ENCODE data around the gene SORCS2. TPM values are rescaled to one million over a fixed set of nuclear protein-coding genes. Genes with fewer than 3 reads are reported as not detected.

The SORCS2 gene
- total RNA-seq, 1 experiment from 2014 or later: not detected

DNA sequence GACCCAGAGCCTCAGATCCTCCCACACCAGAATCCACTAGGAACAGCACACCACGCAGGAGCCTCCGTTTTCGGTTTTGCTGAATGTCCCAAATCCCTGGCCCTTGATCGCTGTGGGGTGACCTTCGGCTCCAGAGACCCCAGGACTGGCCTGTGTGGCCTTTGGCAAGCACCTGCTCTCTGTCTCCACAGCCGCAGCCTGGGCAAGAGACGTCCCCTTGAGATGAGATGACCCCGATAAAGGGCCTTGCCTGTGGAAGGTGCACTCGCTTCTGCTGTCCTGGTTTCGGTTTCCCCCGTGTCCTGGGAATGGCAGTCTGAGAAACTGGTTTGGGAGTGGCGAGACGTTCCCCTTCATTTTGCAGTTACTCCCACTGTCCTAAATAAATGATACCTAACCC is 232.8 kb downstream of the SORCS2 start:
- TF ChIP-seq, protein P1, sequence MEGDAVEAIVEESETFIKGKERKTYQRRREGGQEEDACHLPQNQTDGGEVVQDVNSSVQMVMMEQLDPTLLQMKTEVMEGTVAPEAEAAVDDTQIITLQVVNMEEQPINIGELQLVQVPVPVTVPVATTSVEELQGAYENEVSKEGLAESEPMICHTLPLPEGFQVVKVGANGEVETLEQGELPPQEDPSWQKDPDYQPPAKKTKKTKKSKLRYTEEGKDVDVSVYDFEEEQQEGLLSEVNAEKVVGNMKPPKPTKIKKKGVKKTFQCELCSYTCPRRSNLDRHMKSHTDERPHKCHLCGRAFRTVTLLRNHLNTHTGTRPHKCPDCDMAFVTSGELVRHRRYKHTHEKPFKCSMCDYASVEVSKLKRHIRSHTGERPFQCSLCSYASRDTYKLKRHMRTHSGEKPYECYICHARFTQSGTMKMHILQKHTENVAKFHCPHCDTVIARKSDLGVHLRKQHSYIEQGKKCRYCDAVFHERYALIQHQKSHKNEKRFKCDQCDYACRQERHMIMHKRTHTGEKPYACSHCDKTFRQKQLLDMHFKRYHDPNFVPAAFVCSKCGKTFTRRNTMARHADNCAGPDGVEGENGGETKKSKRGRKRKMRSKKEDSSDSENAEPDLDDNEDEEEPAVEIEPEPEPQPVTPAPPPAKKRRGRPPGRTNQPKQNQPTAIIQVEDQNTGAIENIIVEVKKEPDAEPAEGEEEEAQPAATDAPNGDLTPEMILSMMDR (IDR thresholded peaks at IDR 0.05; ENCODE audit: unreplicated experiment): no peak
- H3K27me3 Mint-ChIP-seq (ENCODE audit: insufficient read depth, unreplicated experiment): no peaks in the 10 kb centered on the region
- peaks cover 4% of the 10 kb centered on the region for H3K4me1 Mint-ChIP-seq (ENCODE audit: insufficient read depth, unreplicated experiment)
- H3K4me3 Mint-ChIP-seq (ENCODE audit: unreplicated experiment): no peak overlapping the region
- intact Hi-C loops (cut with micrococcal nuclease): no loop called here
- H3K9me3 Mint-ChIP-seq (ENCODE audit: unreplicated experiment): no peaks in the 10 kb centered on the region
- ChIA-PET CTCF (no interaction called here), POLR2A (no interaction called here)
- no peak for DNase-seq (ENCODE audit: unreplicated experiment)
- BruUV-seq (replicated peaks): no TSS peak
- H3K27ac Mint-ChIP-seq (ENCODE audit: low read depth, unreplicated experiment): no peak overlapping the region
- H3K36me3 Mint-ChIP-seq (ENCODE audit: insufficient read depth, unreplicated experiment): no peaks in the 10 kb centered on the region

DNA sequence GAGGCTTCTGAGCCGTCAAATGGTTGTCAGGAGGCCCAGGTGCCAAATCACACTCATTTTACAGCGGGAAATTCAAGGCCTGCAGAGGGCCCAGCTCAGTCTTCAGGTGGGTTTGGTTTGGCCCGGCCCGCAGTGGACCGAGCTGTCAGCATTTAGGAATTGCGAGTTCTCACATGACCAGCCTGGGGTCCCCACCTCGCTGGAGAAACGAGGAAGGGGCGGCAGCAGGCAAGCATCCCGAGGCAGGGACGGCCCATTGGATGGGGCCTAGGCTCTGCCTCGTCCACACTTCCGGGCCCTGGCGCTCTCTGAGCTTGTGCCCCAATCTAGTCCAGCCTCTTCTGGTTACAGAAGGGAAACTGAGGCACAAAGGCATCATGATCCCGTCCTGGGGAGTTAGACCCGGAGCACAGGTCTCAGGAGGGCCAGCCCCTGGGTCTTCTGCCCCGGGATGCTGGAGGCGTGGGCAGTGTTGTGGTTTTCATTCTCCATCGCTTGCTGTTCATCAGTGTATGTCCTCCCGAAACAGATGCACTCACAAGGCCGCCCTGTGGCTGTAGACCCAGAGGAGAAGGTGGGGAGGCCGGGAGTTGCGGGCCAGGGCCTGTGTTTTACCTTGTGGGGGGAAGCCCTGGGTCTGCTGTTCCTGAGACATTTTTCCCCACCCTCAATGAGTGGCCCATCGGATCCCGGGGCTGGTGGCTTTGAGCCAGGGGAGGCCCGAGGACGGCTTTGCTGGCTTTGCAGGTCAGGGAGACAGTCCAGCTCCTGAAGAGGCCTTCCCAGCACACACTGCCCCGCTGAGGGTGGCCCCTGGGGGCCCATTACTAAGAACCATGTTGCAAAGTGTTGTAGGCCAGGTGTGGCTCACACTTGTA is 233.5 kb downstream of the SORCS2 start:
- Mint-ChIP-seq H3K27ac (ENCODE audit: low read depth, unreplicated experiment) (no peak overlapping the region), H3K9me3 (ENCODE audit: unreplicated experiment) (no peaks in the 10 kb centered on the region), H3K4me3 (ENCODE audit: unreplicated experiment) (no peak overlapping the region), H3K36me3 (ENCODE audit: insufficient read depth, unreplicated experiment) (no peaks in the 10 kb centered on the region), H3K4me1 (ENCODE audit: insufficient read depth, unreplicated experiment) (peaks cover 11% of the 10 kb centered on the region), H3K27me3 (ENCODE audit: insufficient read depth, unreplicated experiment) (no peaks in the 10 kb centered on the region)
- POLR2A ChIA-PET: no interaction called here
- TF ChIP-seq, protein P1 (IDR thresholded peaks at IDR 0.05; ENCODE audit: unreplicated experiment): no peak
- CTCF ChIA-PET: no interaction called here
- DNase-seq (ENCODE audit: unreplicated experiment): no peak
- BruUV-seq (replicated peaks): no TSS peak
- intact Hi-C loops (cut with micrococcal nuclease): no loop called here

DNA sequence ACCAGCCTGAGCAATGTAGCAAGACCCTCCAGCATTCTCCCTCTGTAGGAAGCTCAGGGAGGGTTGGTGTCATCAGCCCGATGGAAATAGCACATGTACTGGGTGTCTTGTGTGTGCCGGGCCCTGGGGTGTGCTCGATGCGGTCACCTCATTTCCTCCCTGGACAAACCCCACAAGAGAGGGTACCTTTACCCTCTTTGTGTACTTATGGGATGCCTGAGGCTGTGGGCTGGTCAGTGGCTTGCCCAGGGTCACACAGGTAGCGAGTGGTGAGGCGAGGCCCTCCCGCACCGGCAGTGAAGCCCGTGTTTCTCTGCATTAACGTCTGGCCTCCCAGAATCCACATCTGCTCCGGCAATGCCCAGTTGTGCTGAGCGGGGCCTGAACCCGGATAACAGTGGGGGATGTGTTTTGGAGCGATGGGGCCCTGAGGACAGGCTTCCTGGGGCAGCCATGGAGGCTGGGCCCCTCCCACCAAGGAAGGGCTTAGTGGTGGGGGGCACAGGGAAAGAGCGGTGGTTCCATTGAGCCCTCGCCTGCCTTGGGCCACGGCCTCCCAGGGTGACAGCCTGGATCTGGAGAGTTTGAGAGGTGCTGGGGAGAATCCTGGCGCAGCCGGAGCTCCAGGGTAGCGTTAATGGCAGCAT is 234.3 kb downstream of the SORCS2 start:
- CTCF ChIA-PET: no interaction called here
- POLR2A ChIA-PET: no interaction called here
- H3K4me3 Mint-ChIP-seq (ENCODE audit: unreplicated experiment): no peak overlapping the region
- intact Hi-C loops (cut with micrococcal nuclease): no loop called here
- no peaks in the 10 kb centered on the region for H3K27me3 Mint-ChIP-seq (ENCODE audit: insufficient read depth, unreplicated experiment)
- no peaks in the 10 kb centered on the region for H3K36me3 Mint-ChIP-seq (ENCODE audit: insufficient read depth, unreplicated experiment)
- BruUV-seq (replicated peaks): no TSS peak
- TF ChIP-seq, protein P1 (IDR thresholded peaks at IDR 0.05; ENCODE audit: unreplicated experiment): no peak
- H3K4me1 Mint-ChIP-seq (ENCODE audit: insufficient read depth, unreplicated experiment): peaks cover 12% of the 10 kb centered on the region
- H3K27ac Mint-ChIP-seq (ENCODE audit: low read depth, unreplicated experiment): no peak overlapping the region
- H3K9me3 Mint-ChIP-seq (ENCODE audit: unreplicated experiment): no peaks in the 10 kb centered on the region
- no peak for DNase-seq (ENCODE audit: unreplicated experiment)

DNA sequence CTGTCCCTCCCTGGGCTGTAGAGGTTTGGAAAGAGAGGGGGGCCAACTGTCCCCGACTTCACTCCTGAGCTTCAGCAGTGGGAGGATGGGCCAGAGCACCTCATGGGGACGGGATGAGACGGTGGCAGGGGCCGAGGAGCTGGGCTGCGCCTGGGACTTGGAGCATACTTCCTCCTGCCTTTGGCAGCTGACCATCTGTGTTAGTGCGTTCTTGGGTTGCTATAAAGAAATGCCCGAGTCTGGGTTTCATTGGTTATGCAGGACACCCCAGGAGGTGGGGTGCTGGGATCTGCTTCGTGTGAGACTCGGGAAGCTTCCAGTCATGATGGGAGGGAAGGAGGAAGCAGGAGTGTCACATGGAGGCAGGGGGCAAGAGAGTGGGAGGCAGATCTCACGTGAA is 235.0 kb downstream of the SORCS2 start:
- BruUV-seq (replicated peaks): no TSS peak
- ChIA-PET POLR2A (no interaction called here), CTCF (no interaction called here)
- Mint-ChIP-seq H3K9me3 (ENCODE audit: unreplicated experiment) (no peaks in the 10 kb centered on the region), H3K27me3 (ENCODE audit: insufficient read depth, unreplicated experiment) (no peaks in the 10 kb centered on the region), H3K4me1 (ENCODE audit: insufficient read depth, unreplicated experiment) (peaks cover 12% of the 10 kb centered on the region), H3K27ac (ENCODE audit: low read depth, unreplicated experiment) (no peak overlapping the region), H3K4me3 (ENCODE audit: unreplicated experiment) (no peak overlapping the region), H3K36me3 (ENCODE audit: insufficient read depth, unreplicated experiment) (no peaks in the 10 kb centered on the region)
- no peak for DNase-seq (ENCODE audit: unreplicated experiment)
- TF ChIP-seq, protein P1 (IDR thresholded peaks at IDR 0.05; ENCODE audit: unreplicated experiment): no peak
- intact Hi-C loops (cut with micrococcal nuclease): no loop called here

Measured in MCF 10A (cell line).